ENCODE measurements around the gene PRKRIP1.

- TF ChIP-seq CTCF (IDR thresholded peaks at IDR 0.05) (no peak), POLR2A (IDR thresholded peaks at IDR 0.05) (no peak)
Measured at GRCh38 chr7:102418592-102418991, 22.4 kb downstream of the PRKRIP1 start.
